ENCODE data around the gene DMKN.

The DMKN gene

DNA sequence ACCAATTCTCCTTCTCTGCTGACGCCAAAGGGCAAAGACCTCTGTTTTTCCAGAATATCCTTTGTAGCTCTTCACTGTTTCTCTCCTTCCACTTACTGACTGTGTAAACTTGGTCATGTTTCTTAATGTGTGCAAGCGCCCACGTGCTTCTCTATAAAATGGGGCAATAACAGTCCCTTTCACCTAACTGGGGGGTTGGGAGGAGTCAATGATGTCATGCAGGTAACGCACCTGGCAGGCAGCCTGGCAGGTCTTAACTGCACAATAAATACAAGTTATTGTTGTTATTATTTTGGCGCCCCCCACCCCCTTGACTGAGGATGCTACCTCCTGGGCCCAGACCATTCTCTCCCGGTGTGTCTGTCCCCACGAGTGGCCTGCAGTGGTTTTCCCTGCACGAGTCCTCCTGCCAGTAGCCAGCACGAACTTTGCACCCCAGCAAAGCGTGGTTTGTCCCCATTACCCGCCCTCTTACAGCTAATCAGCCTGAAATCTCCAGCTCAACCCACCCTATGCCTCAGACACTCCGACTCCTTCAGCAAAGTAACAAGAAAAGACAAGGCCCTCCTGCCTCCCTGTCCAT is 9.4 kb upstream of the DMKN start:
- DNase-seq: no peak

DNA sequence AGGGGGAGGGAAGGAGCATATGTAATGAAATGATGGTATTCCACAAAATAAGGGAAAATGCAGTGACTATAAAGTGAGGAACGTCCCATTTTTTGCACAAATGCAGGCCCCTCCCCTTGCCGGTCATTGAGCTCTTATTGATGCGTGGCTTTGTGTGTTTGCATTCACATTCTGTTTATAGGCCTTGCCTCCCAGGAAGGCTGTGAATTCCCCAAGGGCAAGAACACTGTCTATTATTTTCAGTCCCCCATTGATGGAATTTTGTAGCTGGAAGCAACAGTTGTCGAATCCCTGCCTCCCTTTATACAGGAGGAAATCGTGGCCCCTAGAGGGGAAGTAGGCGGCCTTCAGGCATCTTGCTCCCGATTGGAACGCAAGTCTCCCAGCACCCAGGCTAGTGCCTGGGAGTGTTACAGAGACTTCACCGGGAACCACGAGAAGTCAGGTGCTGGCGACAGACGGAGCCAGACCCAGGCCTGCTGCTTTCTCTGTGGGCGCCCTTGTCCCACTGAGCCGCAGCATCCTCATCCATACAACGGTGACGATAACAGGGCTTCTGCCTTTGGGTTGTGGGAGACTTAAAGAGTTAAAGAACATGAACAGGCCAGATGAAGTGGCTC is 7.8 kb upstream of the DMKN start:
- DNase-seq: no peak

DNA sequence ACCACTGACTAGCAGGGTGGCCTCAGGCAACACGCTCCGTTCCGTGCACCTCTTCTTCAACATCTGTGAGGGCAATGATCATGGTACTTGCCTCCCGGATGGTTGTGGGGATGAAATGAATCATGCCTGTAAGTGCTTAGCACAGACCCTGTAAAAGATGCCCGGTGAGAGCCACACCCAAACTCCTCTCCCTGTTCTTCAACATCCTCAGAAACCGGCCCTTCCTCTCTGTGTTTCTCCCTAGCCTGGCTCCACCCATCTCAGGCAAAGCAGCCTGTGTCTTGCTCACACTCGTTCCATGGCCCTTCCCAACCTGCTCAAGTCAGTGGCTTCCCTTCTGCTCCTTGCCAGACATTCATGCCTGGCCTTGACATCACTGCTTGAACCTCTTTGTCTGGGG is 5.8 kb upstream of the DMKN start:
- DNase-seq: no peak

DNA sequence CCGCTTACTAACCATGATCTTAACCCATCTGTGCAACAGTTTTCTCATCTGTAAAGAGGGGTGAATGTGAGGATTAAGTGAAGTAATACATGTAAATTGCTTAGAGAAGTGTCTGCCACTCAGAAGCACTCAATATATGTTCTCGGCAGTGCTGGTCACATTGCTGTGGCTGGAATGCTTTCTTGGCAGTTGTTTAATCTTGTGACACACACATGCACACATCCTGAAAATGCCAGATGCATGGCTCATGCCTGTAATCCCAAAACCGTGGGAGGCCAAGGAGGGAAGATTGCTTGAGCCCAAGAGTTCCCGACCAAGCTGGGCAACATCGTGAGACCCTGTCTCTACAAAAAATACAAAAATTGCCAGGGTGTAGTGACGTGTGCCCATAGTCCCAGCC is 4.9 kb upstream of the DMKN start:
- no peak for DNase-seq

DNA sequence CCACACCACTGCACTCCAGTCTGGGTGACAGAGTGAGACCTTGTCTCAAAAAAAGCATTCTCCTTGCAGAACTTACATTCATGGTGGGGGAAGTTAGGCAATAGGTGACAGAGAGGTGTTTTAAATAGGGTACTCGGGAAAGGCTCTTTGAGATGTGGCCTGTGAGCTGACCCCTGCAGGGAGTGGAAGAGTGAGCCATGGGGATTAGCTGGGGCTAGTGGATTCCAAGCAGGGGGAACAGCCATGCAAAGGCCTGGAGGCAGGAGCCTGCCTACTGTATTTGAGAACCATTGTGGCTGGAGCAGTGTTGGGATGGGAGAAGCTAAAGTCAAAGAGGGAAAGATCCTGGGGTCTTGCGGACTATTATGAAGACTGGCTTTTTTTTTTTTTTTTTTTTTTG is 3.9 kb upstream of the DMKN start:
- DNase-seq: no peak

DNA sequence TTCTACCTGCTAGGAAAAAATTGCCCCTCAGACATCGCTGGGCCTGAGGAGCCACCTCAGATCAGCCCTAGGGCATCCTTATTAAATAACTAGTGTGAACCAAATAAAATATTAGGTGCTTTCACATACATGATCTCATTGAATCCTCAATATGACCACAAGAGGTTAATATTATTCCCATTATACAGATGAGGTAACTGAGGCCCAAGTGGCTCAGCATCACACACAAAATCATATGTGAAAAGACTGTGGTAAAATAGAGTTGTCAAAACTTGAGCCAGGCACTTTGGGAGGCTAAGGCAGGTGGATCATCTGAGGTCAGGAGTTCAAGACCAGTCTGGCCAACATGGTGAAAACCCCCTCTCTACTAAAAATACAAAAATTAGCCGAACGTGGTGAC is 2.9 kb upstream of the DMKN start:
- no peak for DNase-seq

DNA sequence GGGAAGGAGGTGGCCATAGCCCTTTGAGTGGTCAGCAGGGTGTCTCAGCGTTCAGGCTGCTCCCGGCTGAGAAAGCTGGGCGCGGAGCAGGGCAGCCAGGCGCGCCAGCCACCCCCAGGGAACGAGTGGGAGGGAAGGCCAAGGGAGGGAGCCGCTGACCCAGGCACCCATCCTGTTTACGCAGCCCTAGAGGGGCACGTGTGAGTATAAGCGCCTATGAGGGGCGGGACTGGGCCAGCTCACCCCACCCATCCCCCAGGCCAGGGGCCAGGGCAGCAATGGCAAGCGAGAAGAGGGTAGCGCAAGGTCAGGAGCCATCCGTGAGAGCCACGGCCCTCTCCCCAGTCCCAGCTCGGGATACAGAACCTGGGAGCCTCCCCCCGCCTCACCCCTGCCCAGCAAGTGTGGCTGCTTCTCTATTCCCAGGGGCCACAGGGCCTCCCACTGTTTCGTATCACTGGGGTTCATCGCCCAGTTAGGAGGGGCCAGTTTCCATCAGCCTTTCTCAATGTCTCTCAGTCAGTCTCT is 897 bp upstream of the DMKN start:
- no peak for DNase-seq

DNA sequence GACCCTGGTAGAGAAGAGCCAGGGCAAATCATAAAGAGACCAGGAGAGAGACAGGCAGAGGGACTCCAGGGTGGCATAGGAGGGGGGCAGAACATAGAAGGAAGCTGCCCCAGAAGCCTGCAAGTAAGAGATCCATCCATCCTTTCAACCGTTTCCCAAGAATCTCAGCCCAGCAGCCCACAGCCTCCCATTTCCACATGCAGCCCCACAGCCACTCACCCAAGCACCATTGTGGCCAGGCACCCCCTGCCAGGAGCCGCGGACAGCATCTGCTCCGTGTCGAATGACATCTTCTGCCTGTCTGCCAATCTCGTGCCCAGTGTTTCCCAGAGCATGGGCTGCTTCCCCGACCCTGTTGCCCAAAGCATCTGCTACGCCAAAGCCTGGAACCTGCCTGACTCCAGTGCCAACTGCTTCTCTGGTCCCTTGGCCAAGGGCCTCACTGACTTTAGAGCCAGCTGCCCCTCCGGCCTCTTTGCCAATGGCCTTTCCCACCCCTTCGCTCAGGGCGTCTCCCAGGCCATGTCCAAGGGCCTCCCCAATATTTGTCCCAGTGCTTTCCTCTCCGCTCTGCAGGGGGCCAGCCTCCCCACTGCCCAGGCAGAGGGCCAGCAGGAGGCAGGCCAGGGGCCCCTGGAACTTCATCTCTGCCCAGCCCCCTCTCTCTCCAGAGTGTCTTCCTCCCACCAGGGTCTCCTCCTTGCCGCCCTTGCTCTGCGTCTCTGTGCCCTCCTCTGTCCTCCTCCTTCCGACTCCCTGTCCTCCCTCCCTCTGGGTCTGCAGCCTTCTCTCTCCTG is 420 bp downstream of the DMKN start:
- no peak for DNase-seq

DNA sequence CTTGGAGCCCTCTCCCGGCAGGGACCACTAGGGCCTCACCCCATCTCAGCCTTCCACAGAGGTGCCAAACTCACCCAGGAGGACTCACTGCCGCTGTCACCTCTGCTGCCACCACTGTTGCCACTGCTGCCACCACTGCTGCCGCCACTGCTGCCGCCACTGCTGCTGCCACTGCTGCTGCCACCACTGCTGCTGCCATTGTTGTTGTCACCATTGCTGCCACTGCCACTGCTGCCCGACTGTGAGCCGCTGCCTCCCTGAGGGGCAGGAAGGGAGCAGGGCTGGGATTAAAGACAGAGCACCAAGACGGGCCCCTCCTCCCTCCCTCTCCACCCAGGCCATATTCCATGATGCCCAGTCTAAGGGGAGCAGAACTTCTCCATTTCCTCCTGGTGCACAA is 2.1 kb downstream of the DMKN start:
- DNase-seq: no peak

DNA sequence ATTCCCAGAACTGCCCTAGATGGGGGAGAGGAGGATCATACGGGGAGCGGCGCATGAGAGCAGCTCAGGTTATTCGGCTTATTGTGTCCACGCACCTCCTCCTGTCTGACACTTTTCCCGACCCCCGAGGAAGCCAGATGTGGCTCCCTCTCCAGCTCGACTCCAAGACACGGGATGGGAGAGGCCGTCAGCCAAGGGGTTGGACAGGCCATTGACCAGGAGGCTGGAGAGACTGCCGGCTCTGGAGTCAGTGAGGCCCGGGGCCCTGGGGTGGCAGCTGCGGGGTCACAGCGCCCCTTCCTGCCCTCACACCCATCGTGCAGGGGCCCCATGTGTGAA is 2.9 kb downstream of the DMKN start:
- DNase-seq: no peak

DNA sequence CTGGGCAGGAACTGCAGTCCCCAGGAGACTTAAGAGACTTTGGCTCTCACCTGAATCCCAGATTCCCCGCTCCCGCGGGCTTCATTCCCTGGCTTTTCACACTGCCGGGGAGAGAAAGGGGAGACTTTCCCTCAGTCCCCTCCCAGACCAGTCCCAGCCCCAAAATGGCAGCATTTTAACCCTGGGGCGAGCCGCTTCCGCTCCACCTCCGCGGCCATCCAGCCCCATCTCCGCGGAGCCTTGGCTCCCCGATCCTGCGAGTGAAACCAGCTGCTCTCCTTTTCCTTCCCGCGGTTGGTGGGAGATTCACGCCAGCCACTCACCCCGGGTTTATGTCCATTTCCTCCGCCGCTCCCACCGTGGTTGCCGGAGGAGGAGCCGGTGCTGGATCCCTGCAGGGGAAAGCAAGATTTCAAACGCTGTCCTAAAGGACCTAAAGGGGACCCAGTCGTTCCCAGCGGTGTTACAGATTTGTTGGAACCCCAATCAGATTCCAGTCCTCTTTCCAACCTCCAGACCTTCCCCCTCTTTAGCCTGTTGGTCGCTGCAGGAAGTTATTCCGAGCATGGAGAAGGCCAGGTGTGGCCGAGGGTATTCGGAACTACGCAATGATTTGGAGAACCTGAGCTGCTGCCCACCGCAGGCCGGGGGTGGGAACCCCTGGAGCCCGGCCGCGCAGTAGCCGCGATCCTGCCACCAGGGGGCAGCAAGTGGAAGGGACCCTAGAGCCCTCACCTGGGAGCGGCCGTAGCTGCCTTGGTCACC is 3.4 kb downstream of the DMKN start:
- peak; percentile 78 for DNase-seq

DNA sequence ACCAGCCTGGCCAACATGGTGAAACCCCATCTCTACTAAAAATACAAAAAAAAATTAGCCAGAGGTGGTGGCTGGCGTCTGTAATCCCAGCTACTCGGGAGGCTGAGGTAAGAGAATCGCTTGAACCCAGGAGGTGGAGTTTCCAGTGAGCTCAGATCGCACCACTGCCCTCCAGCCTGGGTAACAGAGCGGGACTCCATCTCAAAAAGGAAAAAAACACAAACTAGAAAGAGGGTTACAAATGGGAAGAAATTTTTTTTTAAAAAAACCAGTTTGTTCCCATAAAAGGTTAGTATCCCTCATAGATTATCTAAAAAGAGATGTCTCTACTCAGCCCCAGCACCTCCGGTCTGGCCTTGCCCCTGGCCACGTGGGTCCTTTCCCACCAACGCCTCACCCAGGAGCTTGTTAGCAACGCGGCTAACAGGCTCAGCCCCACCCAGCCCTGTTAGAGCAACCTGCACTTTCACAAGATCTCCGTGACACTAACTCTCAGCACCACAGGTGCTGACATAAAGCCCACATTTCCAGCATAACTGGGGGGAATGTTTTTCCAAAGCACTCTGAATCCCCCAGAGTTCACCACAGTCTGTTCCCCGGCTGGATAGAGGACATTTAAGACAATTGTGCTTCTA is 4.3 kb downstream of the DMKN start:
- peak; percentile 42 for DNase-seq

DNA sequence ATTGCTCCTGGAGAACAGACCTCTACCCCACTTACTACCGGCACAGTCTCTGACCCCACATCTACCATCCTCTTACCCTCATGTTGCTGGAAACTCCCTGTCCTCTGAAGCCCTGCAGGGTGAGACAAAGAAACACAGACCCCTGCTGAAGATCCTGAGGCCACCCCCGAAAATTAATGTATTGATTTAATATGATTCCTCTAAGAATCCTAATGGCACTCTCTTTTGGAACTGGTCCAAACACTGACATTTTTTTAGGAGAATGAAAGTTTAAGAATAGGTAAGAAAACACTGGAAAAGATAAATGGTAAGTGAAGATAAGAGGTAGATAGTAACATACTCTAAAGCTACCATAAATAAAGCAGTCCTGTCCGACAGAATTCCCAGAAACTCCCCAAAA is 5.3 kb downstream of the DMKN start:
- DNase-seq: no peak

DNA sequence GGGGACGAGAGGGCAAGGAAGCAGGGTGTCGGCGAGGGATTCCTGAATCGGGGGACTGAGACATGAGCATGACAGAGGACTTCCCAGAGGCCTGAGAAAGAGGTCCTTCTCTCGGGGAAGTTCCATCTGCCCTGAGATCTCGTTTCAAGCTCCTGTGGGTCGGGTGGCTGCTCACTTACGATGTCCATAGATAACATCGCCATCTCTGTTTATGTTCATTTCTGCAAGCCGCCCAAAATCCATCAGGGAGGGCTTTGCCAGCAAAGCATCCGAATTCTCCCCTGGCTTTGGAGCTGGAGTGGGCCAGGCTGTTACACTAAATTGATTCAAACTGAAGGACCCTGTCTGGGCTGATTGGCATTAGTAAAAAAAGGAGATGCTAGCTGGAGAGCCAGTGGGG is 5.9 kb downstream of the DMKN start:
- no peak for DNase-seq

DNA sequence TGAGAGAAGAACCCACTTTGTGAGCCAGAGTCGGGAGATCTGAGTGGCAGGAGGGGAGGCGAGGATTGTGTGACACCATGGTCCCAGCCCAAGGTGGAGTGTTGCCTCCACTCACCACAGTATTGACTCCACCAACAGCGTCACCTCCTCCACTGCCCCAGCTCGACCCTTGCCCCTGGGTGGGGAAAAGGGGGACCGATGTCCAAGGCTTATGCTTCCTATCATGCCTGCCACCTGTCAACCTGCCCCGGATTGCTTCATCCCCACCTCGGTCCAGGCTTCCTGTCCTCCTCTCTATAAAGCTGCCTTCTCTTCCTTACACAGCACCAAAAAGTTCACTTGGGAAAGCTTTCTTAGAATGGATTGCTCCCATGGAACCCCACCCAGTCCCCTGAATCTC is 7.4 kb downstream of the DMKN start:
- DNase-seq: no peak

DNA sequence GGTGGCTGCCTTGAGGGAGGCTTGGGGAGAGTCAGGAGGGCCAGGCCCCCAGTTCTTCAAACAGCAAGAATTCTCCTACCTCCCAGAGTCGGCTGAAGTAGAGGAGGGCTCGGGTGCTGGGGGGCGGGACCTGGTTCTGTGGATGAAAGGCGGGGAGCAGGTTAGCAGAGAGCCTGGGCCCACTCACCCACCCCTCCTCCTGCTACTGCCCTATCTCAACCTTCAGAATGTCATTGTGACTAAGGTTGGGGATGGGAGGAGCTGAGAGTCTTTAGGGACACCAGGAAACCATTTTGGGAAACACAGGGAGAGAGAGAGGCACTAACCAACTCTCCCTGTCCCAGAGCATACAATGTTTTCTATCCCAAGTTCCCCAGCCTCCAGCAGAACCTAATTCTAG is 10.7 kb downstream of the DMKN start:
- no peak for DNase-seq

DNA sequence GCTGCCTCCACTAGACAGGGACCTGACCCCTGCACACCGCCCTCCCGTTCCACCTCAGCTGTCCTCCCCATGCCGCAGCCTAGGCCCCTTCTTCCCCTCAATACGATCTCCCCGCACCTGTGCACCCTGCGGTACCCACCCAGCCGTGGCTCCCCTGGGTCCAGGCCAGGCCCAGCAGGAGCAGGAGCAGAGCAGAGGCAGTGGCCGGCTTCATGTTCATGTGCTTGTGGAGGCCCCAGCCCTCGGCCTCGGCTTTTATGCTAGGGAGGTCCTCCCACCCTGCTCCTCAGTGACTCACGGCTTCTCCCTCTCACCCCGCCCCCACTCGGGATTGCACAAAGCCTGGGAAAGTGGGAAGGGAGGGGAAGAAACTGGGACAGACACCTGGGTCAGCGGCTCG is 11.8 kb downstream of the DMKN start:
- DNase-seq: no peak

DNA sequence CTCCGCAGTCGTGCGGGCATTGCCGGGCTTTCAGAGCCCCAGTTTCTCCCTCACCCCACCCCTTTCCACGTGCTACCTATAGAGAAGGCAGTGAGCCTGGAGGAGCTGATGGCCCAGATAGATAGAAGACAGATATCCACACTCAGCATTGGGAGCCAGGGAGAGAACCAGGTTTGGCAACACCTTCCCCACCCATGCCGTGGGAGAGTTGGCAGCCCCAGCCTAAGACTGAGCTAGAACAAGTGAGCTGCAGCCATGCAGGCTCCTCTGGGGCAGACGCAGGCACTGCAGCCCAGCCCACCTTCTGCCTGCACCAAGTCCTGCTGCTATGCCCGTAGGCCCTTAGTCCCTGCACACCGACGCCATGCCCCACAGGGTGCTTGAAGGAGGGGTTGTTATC is 12.8 kb downstream of the DMKN start:
- DNase-seq: no peak

DNA sequence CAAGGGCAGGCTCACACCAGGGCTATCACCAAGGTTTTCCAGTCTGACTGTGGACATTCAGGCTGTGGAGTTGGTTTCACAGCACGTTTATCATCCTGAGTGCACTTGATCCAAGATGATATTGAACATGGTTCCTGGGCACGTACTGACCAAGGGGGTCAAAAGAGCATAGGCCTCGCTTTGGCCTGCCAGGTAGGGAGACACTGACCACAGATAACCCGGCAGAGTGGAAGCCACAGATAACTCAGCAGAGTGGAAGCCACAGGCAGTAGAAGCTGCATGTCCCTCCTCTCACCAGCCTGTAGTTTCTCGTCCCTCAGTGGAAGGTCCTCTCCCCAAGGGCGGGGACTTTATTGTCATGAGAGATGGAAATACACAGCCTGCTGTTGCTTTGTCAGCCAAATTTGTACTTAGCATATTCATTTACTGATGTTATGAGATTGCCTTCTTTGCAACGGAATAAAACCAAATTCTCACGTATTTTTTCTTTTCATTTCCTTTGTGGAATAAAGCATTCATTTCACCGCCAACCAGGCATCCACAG is 14.4 kb downstream of the DMKN start:
- peak; percentile 16 for DNase-seq

DNA sequence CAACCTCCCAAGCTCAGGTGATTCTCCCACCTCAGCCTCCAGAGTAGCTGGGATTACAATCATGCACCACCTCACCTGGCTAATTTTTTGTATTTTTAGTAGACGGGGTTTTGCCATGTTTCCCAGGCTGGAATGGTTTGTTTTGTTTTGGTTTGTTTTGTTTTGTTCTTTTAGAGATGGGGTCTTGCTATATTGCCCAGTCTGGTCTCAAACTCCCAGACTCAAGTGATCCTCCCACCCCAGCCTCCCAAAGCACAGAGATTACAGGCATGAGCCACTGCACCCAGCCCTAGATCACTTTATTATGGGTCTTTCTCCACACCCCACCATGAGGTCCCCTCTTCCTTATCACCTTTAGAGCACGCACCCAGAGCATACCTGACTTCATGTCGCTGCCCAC is 15.2 kb downstream of the DMKN start:
- DNase-seq: no peak

DNA sequence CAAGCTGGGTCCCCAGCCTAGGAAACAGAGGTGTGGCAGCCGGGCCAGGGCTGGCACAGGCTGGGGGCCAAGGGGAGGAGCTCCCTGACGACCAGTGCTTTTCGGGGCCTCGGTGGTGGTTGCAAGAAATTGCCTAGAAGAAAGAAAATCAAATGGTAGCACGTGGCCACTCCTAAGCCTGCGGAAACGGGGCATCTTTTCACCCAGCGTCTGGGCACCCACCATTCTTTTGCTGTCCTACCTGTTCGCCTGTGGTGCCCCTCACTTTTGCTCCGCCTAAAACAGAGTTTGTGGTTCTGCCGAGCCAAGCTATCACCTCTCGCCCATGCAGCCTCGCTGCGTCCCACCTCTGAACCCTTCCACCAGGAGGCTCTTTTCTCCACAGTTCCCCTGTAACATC is 16.0 kb downstream of the DMKN start:
- DNase-seq: no peak

DNA sequence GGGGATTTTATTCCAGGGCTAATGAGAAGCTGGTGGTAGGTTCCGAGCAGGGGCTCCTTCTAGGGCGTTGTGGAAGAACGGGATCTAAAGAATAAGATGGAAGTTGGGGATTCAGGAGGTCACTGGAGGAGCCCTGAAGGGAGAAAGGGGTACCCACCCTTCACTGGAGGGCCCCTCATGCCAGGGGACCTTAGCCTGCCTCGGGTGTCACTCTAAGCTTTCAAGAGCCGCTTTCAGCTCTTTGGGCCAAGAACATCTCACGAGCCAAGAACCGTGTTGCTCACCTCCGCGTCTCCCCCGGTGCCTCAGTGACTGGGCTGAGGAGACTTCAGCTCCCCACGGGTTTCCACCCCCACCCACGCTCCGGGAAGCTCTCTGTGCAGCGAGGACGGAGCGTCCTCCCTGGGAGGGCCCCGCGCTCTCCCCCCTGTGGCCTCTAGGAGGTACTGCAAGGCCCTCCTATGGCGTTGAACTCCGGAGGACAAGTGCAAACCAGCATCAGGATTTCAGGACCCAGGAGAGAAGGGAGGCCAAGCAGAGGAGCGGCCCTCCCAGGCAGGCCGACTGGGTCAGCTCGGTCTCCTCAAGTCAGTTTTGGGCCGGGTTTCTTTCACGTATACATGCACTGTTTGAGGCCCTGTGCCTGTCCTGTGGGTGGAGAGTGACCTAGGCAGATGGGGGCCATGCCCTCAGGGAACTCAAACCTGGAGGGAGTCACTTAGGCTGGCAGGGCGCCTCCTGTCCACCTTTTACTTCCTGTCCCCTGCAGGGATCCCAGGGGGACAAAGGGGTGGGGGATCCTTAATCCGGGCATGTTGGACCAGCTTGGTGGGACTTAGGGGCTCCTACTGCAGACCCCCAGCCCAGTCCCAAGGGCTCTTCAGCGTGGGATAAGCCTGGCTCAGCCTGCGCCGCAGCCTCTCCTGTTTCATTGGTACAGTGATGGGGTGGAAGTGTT is 18.1 kb downstream of the DMKN start:
- peak; percentile 77 for DNase-seq

All from hematopoietic multipotent progenitor cell treated with erythropoietin and hydrocortisone succinate and interleukin-3 and kit ligand, for 6 days (in vitro differentiated cells).